GM19467 (cell line): ENCODE results near the gene MRPL2.

Source experiments
- ATAC-seq: cut with Tn5 transposase; IDR thresholded peaks from one replicate; pipeline ENCODE4 v1.9.1; 2021; ENCODE audit warnings: mild to moderate bottlenecking, moderate library complexity; ENCODE audit not compliant: unreplicated experiment

MRPL2 gene

GRCh38 chr6:43021270-43022047 lies 37.8 kb downstream of the MRPL2 start, which contains the start of gene RRP36:
RRP36 (plus strand) TSS chr6:43021623; CDS start chr6:43021655, 32 bp downstream.
- peak; percentile 69 for ATAC-seq

DNA sequence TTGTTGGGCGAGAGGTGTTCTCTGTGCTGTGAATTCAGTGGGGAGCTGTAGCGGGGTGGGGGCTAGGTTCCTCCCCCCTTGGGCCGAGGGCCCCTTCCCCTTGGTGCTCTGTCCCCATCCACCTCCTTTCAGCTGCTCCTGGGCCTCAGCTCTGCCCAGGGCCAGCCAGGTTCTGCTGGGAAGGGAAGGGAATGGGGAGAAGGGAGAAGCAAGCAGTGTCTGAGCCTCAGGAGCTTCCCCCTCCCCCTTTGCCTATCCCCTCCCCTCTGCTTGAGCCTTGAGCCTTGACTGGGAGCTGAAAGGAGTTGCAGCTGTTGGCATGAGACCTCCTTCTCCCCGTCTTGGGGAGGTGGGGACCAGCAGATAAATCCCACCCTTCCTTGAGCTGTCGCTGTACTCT lies 38.4 kb downstream of the MRPL2 start:
- no peak for ATAC-seq

GRCh38 chr6:43020052-43020705 lies 39.1 kb downstream of the MRPL2 start:
- ATAC-seq: no peak

- ATAC-seq: no peak
Measured at GRCh38 chr6:43019152-43019551, 40.1 kb downstream of the MRPL2 start.

GRCh38 chr6:43016943-43017334 lies 42.3 kb downstream of the MRPL2 start:
- no peak for ATAC-seq

GRCh38 chr6:43016176-43016942 lies 42.9 kb downstream of the MRPL2 start:
- ATAC-seq: no peak

DNA sequence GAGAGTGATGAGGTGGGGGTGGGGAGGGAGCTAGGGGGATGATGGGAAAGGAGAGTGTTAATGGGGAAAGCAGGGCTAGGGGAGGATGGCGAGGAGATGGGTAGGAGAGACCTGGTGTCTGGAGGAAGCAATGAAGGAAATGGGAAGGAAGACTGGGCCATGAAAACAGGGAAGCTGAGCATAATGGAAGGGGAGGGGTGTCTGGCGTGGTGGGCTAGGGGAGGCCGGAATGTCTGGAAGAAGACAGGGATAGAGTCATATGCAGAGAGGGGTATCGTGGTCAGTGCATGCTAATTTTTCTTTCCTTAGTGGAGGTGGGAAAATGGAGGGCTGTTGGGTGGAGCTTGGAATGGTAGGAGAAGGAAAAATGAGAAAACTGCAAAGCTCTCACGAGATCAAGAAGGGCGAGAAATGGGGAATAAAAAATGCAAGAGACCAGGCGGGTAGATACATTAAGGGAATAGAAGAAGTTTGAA lies 44.8 kb downstream of the MRPL2 start:
- no peak for ATAC-seq

- peak; percentile 90 for ATAC-seq
Measured at GRCh38 chr6:43013843-43014433, 45.3 kb downstream of the MRPL2 start, which contains the start of the genes KLHDC3 and MEA1. KLHDC3 (plus strand) TSS chr6:43014249; CDS start chr6:43017193, 2,944 bp downstream. MEA1 (minus strand) TSS chr6:43013946; CDS start chr6:43013813, 133 bp downstream.

DNA sequence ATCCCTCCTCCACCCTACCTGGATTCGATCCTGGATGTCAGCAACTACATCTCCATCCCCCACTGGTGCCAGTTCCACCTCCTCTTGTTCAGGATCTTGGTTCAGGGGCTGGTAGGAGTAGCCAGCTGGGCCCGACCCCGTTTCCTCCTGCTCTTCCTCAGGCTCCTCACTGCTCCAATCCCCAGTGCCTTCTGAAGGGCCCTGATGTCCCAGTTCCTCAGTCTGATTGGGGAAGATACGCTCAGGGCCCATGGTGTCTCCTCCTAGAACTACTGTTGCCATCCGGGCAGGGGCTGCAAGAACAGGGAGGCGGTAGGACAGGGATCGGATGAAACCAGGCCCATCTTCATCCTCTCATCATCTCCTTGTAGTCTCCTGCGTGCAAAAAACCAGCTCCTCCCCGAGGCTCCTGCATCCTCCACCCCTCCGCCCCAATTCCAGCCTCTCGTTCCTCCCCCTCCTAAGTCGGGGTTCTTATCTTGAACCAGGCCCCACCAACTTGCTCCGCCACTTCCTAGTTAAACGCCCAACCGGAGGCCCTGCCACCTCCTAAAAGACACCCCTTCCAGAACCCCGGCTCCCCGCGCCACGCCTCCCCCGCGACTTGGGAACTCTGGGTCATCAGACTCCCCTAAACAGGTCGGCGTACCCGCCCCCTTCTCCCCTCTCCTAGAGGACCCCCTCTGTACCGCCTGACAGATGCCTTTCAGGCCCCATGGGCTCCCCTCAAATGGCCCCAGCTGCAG lies 46.0 kb downstream of the MRPL2 start:
- peak; percentile 3 for ATAC-seq

- no peak for ATAC-seq
Measured at GRCh38 chr6:43012364-43012763, 46.9 kb downstream of the MRPL2 start.

- no peak for ATAC-seq
Measured at GRCh38 chr6:43011207-43011606, 48.0 kb downstream of the MRPL2 start.

GRCh38 chr6:43009124-43009523 lies 50.1 kb downstream of the MRPL2 start:
- ATAC-seq: no peak

GRCh38 chr6:43007126-43007525 lies 52.1 kb downstream of the MRPL2 start:
- no peak for ATAC-seq

DNA sequence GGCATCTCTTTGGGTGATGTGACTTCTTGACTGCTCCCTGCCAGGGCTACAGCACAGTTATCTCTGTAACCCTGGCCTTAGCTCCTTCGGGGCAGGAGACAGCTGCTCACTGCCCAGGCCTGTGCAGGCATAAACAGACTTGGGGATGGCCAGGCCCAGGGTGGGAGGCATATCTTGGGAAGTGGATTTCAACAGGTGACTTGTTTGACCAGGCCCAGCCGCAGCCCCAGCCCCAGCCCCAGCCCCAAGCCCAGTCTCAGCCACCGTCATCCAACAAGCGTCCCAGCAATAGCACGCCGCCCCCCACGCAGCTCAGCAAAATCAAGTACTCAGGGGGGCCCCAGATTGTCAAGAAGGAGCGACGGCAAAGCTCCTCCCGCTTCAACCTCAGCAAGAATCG lies 53.0 kb downstream of the MRPL2 start:
- ATAC-seq: no peak

DNA sequence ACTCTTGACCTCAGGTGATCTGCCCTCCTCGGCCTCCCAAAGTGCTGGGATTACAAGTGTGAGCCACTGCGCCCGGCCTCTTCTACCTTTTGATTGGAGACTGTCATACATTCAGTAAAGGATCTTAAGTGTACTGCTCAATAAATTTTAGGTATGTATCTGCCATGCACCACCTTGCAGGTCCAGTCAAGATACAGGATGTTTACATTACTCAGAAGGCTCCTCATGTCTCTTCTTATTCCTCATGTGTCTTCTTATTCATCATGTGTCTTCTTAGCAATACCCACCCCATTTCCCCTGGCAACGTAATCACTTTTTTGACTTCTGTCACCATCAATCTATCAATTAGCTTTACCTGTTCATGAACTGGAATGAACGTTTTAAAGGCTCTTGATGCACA lies 53.4 kb downstream of the MRPL2 start:
- ATAC-seq: no peak
